ENCODE data around the gene ABLIM2.

The ABLIM2 gene

DNA sequence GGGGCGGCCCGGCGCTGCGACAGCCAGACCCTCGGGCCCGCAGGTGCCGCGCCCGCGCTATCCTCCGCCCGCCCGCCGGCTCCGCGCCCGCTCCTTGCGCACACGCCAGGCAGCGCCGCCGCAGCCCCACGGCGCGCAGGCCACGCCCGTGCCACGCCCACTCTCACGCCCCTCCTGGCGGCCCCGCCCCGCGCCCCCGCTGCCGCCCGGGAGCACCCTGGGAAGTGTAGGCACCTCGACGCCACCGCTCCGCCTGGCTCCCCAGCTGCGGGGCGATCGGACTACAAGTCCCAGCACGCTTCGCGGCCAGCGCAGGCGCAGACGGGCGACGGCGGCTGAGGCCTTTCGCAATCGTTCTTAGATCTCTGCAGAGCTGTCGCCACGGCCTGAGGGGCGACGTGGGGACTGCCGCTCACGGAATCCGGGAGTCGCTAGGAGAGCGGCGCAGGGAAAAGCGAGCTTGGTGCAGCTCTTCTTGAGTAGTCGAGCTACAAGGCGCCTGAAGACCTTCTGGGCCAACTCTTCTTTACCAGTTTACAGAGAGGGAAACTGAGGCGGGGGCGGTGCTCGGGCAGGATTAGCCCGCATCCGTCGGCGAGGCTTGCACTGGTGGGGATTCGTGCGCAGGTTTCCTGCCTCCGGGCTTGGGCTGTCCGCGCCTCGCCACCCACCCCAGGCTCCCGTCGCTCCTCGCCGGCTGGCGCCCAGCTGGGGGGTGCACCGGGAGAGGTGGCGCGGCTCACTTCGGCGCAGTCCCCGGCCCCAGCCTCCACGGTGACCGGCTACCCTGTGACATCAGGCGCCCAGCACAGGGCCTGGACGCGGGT, at the start of gene ABLIM2:
Gene ABLIM2 (minus strand): TSS at position 104 of the 827 bp plus-strand sequence. CDS start 124 bp downstream, outside the sequence.
- peak; percentile 98 to 100 for DNase-seq

GRCh38 chr4:8207314-8207713, 48.7 kb upstream of the ABLIM2 start:
- DNase-seq, result no peak

- no peak for DNase-seq
Observed at GRCh38 chr4:8205749-8206611, 47.4 kb upstream of the ABLIM2 start.

DNA sequence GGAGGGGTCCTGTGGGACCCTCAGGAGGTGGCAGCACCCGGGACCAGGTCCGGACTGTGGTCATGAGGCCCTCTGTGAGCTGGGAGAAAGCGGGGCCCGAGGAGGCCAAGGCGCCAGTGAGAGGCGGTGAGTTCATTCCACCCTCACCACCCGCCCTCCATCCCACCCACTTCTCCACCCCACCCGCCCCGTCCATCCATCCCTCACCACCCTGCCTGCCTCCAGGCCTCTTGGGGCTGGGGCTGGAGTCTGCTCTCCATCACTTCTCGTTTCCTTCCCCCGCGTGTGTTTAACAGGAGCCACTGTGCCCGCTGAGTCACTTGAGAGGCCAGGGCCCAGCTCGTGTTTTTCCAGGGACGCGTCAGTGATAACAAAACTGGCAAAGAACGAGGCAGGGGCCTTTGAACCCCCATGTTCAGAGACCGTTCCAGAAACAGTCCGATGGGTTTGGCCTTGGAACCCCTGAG, 46.7 kb upstream of the ABLIM2 start:
- no peak for DNase-seq

GRCh38 chr4:8204576-8205227, 46.1 kb upstream of the ABLIM2 start:
- DNase-seq, result no peak

GRCh38 chr4:8203817-8204216, 45.2 kb upstream of the ABLIM2 start:
- no peak for DNase-seq

GRCh38 chr4:8203052-8203401, 44.4 kb upstream of the ABLIM2 start:
- DNase-seq, result no peak

DNA sequence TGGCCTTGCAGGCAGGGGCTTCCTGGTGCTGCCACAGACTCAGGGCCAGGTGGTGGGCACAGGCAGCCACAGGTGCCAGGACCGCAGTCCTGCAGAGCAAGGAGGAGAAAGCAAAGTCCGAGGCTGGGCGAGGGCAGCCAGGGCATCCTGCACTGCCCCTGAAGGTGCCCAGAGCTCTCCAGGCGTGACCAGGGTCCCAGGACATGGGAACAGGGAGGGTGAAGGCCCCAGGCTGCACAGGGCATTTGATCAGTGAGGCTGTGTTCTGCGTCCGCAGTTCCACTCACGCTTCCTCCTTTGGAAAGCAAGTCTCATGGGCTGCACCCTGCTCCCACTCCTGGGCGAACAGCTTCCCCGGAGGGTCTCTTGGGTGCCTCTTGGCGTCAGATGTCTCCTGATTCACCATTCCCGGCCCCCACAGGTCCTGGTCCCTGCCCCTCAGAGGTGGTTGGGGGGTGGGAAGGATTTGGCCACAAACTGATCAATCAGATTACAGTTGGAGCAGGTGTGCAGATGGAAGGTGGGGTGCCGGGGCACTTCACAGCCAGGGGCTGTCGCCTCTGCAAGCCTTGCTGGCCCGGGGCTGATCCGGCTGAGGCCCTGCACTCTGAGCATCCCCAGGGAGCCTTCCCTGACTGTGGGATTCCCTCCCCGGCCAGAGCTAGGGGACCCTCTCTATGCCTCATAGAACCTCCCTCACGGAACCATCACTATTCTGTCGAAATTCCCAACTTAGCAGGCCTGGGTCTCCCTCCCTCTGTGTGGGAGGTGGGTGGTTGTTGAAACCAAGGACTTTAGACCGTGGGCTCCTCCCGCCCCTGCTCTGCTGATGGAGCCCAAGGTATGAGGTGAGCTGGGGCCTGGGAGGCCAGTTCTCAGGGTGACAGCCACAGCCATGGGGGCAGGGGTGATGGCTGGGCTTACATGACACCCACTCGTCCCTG, 43.8 kb upstream of the ABLIM2 start:
- no peak for DNase-seq

DNA sequence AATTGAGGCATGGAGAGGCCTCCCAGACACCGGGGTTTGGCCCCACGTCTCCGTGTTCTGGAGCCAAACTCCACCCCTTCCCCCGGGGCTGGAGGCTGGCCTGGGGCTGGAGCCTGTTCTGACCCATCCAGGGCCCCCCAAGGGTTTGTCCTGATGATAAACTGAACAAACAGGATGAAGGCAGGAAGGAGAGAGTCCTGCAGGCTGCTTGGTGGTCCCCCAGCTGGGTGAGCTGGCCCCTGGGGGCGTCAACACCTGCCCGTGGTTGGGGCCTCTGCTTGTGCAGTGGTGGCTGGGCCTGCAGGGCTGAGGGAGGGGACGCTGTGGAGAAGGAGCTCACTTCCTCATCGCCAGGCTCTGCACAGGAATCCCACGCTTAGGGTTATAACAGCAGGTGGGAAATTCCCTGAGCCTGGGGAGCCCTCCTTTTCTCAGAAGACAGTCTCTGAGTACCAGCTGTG, 42.7 kb upstream of the ABLIM2 start:
- DNase-seq, result peak; percentile 57 to 65

DNA sequence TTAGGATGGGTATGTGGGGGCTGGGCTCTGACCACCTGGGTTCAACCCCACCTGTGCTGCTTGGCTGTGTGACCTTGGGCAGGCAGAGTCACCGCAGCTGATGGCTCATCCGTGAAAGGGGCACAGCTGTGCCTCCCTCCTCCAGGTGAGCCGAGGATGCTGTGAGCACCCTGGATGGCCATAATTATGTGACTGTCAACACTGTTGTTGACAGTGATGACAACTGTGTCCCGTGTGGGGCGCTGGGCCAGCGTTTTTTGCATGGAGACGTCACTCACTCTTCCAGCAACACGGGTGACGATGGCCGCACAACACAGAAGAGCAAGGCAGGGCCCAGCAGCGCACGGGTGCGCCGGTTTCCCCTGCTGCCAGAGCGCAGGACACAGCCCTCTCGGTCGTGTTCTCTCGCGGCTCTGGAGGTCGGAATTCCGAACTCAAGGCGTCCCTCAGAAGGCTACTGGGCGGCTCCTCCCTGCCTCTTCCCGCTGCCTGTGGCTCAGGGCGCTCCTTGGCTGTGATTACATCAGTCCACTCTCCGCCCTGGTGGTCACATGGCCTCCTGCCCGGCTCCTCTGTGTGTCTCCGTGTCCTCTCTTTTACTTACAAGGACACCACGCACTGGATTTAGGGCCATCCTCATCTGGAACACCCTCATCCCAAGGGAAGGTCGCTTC, 41.8 kb upstream of the ABLIM2 start:
- DNase-seq, result peak in 1 of 2 experiments; percentile 41

DNA sequence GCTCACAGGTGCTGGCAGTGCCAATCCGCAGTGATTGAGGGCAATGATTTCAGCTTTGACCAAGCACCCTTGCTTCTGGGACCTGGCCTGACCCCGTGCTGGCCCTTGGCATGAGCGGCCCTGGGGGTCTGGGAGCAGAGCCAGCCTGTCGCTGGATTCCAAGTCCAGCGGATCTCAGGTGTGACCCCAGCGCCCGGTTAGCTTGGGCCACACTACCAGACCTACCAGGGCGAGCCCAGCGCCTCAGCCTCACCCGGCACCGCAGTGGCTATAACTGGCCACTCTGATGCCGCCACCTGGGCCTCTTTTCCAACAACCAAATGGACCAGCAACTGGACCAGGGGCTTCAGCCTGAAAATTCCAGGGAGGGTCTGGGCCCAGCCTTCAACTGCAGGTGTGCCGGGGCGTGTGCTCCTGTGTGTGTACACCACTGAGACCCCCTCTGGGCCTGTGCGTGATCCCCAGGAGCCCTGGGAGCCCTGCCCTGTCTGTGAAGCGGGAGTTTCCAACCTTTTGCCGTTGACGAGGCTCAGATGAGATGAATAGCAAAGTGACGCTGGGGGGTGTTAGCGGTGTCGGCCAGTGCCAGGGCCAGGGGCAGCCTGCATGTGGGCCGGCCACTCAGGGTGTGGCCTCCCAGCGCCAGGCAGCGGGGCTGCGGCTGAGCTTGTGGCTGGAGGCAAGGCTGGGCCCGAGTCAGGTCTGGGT, 41.1 kb upstream of the ABLIM2 start:
- DNase-seq, result peak; percentile 30 to 46

GRCh38 chr4:8198906-8199593, 40.4 kb upstream of the ABLIM2 start, which contains the start of gene SH3TC1:
Gene SH3TC1, plus strand, starts transcription at chr4:8199290. Its CDS starts 5,905 bp downstream, at chr4:8205195.
- DNase-seq, result peak; percentile 73 to 79

- DNase-seq, result peak in 1 of 2 experiments; percentile 23
Observed at GRCh38 chr4:8198206-8198905, 39.7 kb upstream of the ABLIM2 start.

GRCh38 chr4:8197521-8197920, 38.9 kb upstream of the ABLIM2 start:
- DNase-seq, result no peak

- DNase-seq, result no peak
Observed at GRCh38 chr4:8195841-8196458, 37.3 kb upstream of the ABLIM2 start.

- DNase-seq, result no peak
Observed at GRCh38 chr4:8195431-8195830, 36.8 kb upstream of the ABLIM2 start.

GRCh38 chr4:8194306-8195242, 36.0 kb upstream of the ABLIM2 start:
- no peak for DNase-seq

Measured in activated T-cell treated with anti-CD3 and anti-CD28 coated beads, Interleukin-2, amount 50 U/mL, for 48 hours (primary cell).